ENCODE data around the gene DLGAP1.

The DLGAP1 gene

GRCh38 chr18:3906116-3906750 lies 548.9 kb downstream of the DLGAP1 start:
- DNase-seq (ENCODE audit: low read depth in 1 of 2, low spot score in 1 of 2), result no peak

GRCh38 chr18:3903337-3903736 lies 551.8 kb downstream of the DLGAP1 start:
- no peak for DNase-seq (ENCODE audit: low read depth in 1 of 2, low spot score in 1 of 2)

GRCh38 chr18:3902676-3903075 lies 552.4 kb downstream of the DLGAP1 start:
- DNase-seq (ENCODE audit: low read depth in 1 of 2, low spot score in 1 of 2), result no peak

GRCh38 chr18:3901811-3902210 lies 553.3 kb downstream of the DLGAP1 start:
- DNase-seq (ENCODE audit: low read depth in 1 of 2, low spot score in 1 of 2), result no peak

- DNase-seq (ENCODE audit: low read depth in 1 of 2, low spot score in 1 of 2), result no peak
These were observed 554.1 kb downstream of the DLGAP1 start for GRCh38 chr18:3901042-3901441.

GRCh38 chr18:3900327-3900726 lies 554.8 kb downstream of the DLGAP1 start:
- no peak for DNase-seq (ENCODE audit: low read depth in 1 of 2, low spot score in 1 of 2)

GRCh38 chr18:3898861-3899613 lies 556.1 kb downstream of the DLGAP1 start:
- no peak for DNase-seq (ENCODE audit: low read depth in 1 of 2, low spot score in 1 of 2)

- DNase-seq (ENCODE audit: low read depth in 1 of 2, low spot score in 1 of 2), result no peak
These were observed 563.0 kb downstream of the DLGAP1 start for GRCh38 chr18:3892152-3892551.

- no peak for DNase-seq (ENCODE audit: low read depth in 1 of 2, low spot score in 1 of 2)
These were observed 563.9 kb downstream of the DLGAP1 start for GRCh38 chr18:3891245-3891644.

- DNase-seq (ENCODE audit: low read depth in 1 of 2, low spot score in 1 of 2), result no peak
These were observed 565.3 kb downstream of the DLGAP1 start for GRCh38 chr18:3889803-3890202.

- DNase-seq (ENCODE audit: low read depth in 1 of 2, low spot score in 1 of 2), result no peak
These were observed 566.0 kb downstream of the DLGAP1 start for GRCh38 chr18:3889121-3889520.

GRCh38 chr18:3886575-3887322 lies 568.4 kb downstream of the DLGAP1 start:
- DNase-seq (ENCODE audit: low read depth in 1 of 2, low spot score in 1 of 2), result no peak

- no peak for DNase-seq (ENCODE audit: low read depth in 1 of 2, low spot score in 1 of 2)
These were observed 569.8 kb downstream of the DLGAP1 start for GRCh38 chr18:3885209-3885792.

- DNase-seq (ENCODE audit: low read depth in 1 of 2, low spot score in 1 of 2), result no peak
These were observed 575.3 kb downstream of the DLGAP1 start for GRCh38 chr18:3879836-3880120.

GRCh38 chr18:3879114-3879835 lies 575.8 kb downstream of the DLGAP1 start:
- DNase-seq (ENCODE audit: low read depth in 1 of 2, low spot score in 1 of 2), result no peak

GRCh38 chr18:3878401-3878800 lies 576.7 kb downstream of the DLGAP1 start:
- no peak for DNase-seq (ENCODE audit: low read depth in 1 of 2, low spot score in 1 of 2)

GRCh38 chr18:3877678-3878077 lies 577.4 kb downstream of the DLGAP1 start:
- no peak for DNase-seq (ENCODE audit: low read depth in 1 of 2, low spot score in 1 of 2)

- DNase-seq (ENCODE audit: low read depth in 1 of 2, low spot score in 1 of 2), result no peak
These were observed 579.1 kb downstream of the DLGAP1 start for GRCh38 chr18:3875961-3876360.

GRCh38 chr18:3875376-3875775 lies 579.7 kb downstream of the DLGAP1 start:
- DNase-seq (ENCODE audit: low read depth in 1 of 2, low spot score in 1 of 2), result no peak

- DNase-seq (ENCODE audit: low read depth in 1 of 2, low spot score in 1 of 2), result no peak
These were observed 580.5 kb downstream of the DLGAP1 start for GRCh38 chr18:3874581-3874980.

GRCh38 chr18:3874125-3874524 lies 581.0 kb downstream of the DLGAP1 start:
- DNase-seq (ENCODE audit: low read depth in 1 of 2, low spot score in 1 of 2), result no peak

All from activated CD4-positive, alpha-beta T cell treated with anti-CD3 and anti-CD28 coated beads, Interleukin-2, amount 50 U/mL, for 24 hours (primary cell).